GM21786 (cell line): ENCODE data around the gene MDC1.
A peak's percentile ranks its signal among the peaks of the same experiment; 100 is the strongest.
"Not testable (repeated sequence)": the region's sequence is repeated elsewhere in the genome, so short reads cannot be mapped to it uniquely, and the experiment has no call there.

Source experiments
- ATAC-seq: cut with Tn5 transposase; IDR thresholded peaks from one replicate; pipeline ENCODE4 v1.9.1; 2021; ENCODE audit not compliant: unreplicated experiment

MDC1 gene

GRCh38 chr6:30724906-30725667, 8.0 kb upstream of the MDC1 start:
- no peak for ATAC-seq

- ATAC-seq = not testable (repeated sequence)
These were observed 7.0 kb upstream of the MDC1 start for GRCh38 chr6:30723843-30724741.

- not testable (repeated sequence) for ATAC-seq
These were observed 6.2 kb upstream of the MDC1 start for GRCh38 chr6:30723159-30723842.

DNA sequence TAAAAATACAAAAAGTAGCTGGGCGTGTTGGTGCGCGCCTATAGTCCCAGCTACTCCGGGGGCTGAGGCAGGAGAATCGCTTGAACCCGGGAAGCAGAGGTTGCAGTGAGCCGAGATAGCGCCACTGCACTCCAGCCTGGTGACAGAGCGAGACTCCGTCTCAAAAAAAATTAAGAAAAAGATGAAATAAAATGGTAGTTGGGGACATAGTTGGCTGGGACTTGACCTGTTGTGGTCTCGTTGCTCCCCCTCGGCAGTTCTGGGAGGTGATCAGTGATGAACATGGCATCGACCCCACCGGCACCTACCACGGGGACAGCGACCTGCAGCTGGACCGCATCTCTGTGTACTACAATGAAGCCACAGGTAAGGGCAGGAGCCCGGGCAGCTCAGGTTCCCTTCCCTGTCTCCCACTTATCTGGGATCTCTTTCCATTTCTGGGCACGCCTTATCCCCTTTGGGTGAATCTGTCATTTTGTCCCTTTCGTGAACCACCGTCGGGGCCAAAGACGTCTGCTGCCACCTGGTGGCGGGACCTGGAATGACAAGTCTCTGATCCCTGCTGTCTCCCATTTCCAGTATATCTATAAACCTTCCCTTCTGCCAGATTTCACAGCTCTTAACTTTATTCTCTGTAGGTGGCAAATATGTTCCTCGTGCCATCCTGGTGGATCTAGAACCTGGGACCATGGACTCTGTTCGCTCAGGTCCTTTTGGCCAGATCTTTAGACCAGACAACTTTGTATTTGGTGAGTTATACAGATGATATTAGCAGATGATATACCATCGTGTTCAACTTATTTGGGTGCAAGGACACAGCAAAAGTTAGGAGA, 5.4 kb upstream of the MDC1 start:
- no peak for ATAC-seq

DNA sequence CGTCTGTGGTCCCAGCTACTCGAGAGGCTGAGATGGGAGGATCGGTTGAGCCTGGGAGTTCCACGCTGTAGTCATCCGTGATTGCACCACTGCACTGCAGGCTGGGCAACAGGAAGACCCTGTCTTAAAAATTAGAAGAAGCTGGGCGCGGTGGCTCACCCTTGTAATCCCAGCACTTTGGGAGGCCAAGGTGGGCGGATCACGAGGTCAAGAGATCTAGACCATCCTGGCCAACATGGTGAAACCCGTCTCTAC, 4.9 kb upstream of the MDC1 start:
- not testable (repeated sequence) for ATAC-seq

DNA sequence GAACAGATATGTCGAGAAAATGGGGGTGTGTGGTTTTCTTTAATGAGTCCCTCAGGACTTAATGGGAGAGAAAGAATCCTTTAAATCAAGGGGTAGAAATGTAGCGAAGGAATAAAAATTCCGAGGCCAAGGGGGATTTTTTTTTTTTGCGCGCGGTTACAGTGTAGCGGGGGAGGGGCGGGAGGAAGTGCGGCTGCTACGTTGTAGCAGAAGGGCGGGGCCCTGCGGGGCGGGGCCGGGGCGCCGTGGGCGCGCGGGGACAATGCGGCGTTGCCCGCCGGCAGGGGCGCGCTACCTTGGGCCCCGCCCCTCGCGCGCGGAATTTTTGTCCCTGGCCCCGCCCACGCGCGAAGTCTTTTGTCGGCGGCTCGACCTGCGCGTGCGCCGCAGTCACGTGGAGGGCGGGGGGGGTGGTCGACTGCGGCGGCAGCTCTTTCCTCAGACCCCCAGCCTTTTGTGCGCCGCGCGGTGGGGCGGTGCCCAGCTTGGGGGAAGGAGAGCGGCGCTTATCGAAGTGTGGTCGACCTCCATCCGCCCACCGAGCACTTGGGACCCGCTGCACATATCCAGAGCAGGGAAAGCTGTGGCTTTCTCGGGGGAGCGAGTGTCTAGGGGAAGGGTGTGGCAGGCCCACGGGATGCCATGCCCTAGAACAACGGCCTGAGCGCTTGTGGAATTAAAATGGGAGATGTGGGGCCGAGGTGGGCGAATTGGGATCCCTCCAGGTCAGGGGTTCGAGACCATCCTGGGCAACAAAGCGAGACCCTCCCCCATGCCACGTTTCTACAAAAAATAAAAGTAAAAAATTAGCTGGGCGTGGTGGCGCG, 4.3 kb upstream of the MDC1 start:
- ATAC-seq = no peak

DNA sequence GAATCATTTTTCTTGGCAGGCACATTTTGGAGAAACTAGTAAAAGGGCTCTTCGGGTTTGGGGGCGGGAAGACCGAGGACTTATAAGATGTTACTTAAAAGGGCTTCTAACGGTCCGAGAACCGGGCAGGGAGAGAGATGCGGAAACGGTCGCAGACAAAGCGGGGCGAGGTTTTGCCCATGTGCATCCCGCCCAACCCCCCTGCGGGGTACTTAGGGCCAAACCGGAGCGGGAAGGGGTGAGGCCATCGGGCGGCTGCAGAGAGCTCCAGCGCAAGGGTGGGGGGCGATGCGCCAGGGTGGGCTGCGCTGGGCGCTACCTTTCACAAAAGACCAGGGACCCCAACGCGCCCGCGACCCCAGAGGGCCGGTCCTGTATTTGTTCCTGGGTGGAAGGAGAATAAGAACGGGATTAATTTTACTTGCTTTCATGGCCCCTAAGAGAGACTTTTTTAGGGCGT, 3.7 kb upstream of the MDC1 start:
- ATAC-seq = no peak

DNA sequence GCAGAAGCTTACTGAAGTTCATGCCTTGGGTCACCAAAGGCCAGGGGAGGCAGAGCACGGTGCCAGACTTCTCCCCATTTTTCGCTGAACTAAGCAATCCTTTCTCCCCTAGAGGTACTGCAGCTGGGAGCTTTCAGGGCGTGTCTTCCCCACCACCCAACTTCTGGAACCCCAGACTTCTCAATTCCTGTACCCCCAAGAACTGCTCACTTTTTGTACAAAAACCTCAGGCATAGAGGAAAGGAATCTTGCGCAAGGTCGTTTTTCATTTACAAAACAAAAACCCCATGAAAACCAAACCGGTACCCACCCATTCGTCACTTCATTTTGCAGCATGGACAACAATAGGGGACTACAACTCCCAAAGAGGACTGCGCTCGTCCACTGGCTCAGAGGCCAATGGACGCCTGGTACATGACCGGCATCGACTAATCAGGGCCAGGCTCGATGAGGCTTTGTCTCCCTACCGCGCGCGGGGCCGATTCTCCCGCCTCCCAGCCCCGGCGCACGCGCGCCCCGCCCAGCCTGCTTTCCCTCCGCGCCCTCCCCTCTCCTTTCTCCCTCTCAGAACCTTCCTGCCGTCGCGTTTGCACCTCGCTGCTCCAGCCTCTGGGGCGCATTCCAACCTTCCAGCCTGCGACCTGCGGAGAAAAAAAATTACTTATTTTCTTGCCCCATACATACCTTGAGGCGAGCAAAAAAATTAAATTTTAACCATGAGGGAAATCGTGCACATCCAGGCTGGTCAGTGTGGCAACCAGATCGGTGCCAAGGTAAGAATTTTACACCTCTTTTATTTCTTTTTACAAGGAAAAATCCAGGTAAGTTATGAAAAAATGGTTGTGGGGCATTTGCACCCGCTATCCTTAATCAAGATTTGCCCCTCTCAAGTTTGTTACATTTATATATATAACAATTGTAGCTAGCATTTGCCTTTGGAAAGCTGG, 3.0 kb upstream of the MDC1 start, which contains the start of gene TUBB:
Gene TUBB, plus strand, starts transcription at position 562 of the 947 bp plus-strand sequence. Its CDS starts 155 bp downstream, at position 717.
- ATAC-seq = peak; percentile 43

- ATAC-seq = no peak
These were observed 2.3 kb upstream of the MDC1 start for GRCh38 chr6:30719356-30719755.

DNA sequence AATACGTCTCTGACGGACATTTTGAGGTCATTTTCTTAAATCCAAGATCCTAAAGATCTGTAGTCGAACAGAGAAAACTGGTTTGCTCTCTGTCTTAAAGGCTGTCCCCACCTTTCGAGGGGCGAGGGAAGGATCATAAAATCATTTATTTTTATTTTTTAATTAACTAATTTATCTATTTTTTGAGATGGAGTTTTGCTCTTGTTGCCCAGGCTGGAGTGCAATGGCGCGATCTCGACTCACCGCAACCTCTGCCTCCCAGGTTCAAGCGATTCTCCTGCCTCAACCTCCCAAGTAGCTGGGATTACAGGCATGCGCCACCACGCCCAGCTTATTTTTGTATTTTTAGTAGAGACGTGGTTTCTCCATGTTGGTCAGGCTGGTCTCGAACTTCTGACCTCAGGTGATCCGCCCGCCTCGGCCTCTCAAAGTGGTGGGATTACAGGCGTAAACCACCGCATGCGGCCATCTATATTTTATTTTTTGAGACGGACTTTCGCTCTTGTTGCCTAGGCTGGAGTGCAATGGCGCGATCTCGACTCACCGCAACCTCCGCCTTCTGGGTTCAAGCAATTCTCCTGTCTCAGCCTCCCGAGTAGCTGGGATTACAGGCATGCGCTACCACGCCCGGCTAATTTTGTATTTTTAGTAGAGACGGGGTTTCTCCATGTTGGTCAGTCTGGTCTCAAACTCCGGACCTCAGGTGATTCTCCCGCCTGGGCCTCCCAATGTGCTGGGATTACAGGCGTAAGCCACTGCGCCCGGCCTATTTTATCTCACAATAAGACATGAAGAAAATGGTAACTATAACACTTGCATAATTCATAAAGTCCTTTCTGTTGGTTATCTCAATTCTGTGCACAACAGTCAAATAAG, 1.0 kb upstream of the MDC1 start:
- not testable (repeated sequence) for ATAC-seq

GRCh38 chr6:30716879-30717128, 277 bp downstream of the MDC1 start:
- ATAC-seq = no peak

- no peak for ATAC-seq
These were observed 2.8 kb downstream of the MDC1 start for GRCh38 chr6:30714263-30714662.

- ATAC-seq = no peak
These were observed 4.6 kb downstream of the MDC1 start for GRCh38 chr6:30712441-30712945.

GRCh38 chr6:30711758-30712380, 5.2 kb downstream of the MDC1 start:
- peak; percentile 58 for ATAC-seq

DNA sequence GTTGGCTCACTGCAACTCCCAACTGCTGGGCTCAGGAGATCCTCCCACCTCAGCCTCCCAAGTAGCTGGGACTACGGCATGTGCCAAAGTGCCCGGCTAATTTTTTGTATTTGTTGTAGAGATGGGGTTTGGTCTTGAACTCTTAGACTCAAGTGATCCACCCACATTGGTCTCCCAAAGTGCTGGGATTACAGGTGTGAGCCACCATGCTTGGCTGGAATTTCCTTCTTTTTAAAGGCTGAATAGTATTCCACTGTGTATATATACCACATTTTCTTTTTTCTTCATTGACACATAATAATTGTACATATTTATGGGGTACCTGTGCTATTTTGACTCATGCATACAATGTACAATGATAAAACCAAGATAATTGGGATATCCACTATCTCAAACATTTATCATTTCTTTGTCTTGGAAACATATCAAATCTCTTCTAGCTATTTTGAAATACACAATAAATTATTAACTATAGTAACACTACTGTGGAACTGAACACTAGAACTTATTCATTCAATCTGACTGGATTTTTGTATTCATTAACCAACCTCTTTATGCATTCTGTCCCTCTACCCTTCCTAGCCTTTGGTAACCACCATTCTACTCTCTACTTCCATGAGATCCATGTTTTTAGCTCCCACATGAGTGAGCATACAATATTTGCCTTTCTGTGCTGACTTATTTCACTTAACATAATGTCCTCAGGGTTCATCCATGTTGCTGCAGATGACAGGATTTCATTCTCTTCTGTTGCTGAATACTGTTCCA, 7.8 kb downstream of the MDC1 start:
- ATAC-seq = no peak

DNA sequence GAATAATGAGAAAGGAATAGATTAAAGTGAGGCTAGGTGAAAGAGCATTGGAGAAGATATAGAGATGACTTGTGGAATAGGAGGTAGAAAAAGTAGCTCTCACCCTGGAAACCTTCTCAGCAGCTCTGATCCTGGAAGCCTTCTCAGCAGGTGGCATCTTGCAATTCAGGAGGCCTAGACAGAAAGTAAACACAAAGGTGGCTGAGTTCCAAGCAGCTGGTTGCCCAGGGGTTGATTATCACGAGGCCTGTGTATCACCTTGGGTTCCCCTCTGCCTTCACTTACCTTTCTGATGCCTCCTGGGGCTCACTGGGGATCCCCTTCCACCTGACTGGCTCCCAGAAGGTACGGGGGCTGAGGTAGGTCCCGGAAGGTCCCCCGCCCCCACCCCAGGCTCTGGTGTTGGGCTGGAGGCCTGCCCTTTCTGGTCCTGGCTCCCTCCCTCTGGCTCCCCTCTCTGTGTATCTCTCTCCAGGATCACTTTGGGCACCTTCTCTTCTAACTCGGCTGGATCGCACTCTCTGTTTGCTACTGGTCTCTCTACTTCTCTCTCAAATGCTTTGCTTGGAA, 9.7 kb downstream of the MDC1 start:
- no peak for ATAC-seq
